Neural progenitor cell (in vitro differentiated cells): ENCODE results near the gene LRRC74A.

Experiments used
- CTCF ChIP-seq: fragments of 200-600 bp; sonication (generic); IDR thresholded peaks from 2 replicates; pipeline ENCODE4 v1.5.1; 2017; ENCODE audit warnings: antibody characterized with exemption, mild to moderate bottlenecking
- EZH2 ChIP-seq: fragments of 200-600 bp; sonication (generic); IDR thresholded peaks from 2 replicates; pipeline ENCODE4 v1.6.1; 2017; ENCODE audit warnings: antibody characterized with exemption, mild to moderate bottlenecking, moderate library complexity

- TF ChIP-seq CTCF, result no peak
- TF ChIP-seq EZH2, result no peak
Measured at GRCh38 chr14:76837524-76837923, 11.3 kb downstream of the LRRC74A start.
